PC-9 (cell line): ENCODE data around the gene MAL. TPM values are rescaled to one million over a fixed set of nuclear protein-coding genes. Genes with fewer than 3 reads are reported as not detected.

Experiments
- BruUV-seq: library from RNA; stranded (reverse); fragments of 400-500 nt; replicated peaks from 2 replicates; lab custom pipeline; 2021; lab: Mats Ljungman, UMichigan
- CTCF ChIA-PET: fragments of 300-600 bp; sonication (Branson Sonifier 250); formaldehyde crosslinking; loops from one replicate; lab custom pipeline; 2022; ENCODE audit warnings: antibody characterized with exemption; lab: Charles Lee
- POLR2A ChIA-PET: fragments of 300-600 bp; sonication (Branson Sonifier 250); formaldehyde crosslinking; loops from one replicate; lab custom pipeline; 2022; ENCODE audit warnings: antibody characterized with exemption; ENCODE audit not compliant: unreplicated experiment; lab: Charles Lee
- DNase-seq, 2 experiments: peaks; one replicate each; pipeline versions ENCODE4 v3.0.0 to v3.0.0-alpha.2; 2015 to 2022; ENCODE audit warnings: mixed read lengths in 1 of 2
- H2AFZ ChIP-seq: fragments of 200-600 bp; sonication (generic); 2 replicates; pipeline ENCODE4 v1.8.1; 2017; ENCODE audit warnings: antibody characterized with exemption
- H3F3A ChIP-seq: fragments of 200-600 bp; sonication (generic); 2 replicates; pipeline ENCODE4 v1.8.1; 2017; ENCODE audit warnings: antibody characterized with exemption, mild to moderate bottlenecking, low read depth; ENCODE audit not compliant: insufficient read depth
- H3K27ac ChIP-seq: fragments of 200-600 bp; sonication (generic); 2 replicates; pipeline ENCODE4 v1.6.1; 2016; ENCODE audit warnings: mixed run types
- H3K27me3 ChIP-seq: fragments of 200-600 bp; sonication (generic); 2 replicates; pipeline ENCODE4 v1.6.1; 2016; ENCODE audit warnings: low read depth, mixed run types; ENCODE audit not compliant: insufficient read depth
- H3K36me3 ChIP-seq: fragments of 200-600 bp; sonication (generic); 2 replicates; pipeline ENCODE4 v1.6.1; 2016; ENCODE audit warnings: low read depth, mixed run types
- H3K4me1 ChIP-seq: fragments of 200-600 bp; sonication (generic); replicated peaks from 2 replicates; pipeline ENCODE4 v1.6.1; 2016; ENCODE audit warnings: mixed run types; ENCODE audit not compliant: insufficient read depth
- H3K4me2 ChIP-seq: fragments of 200-600 bp; sonication (generic); 2 replicates; pipeline ENCODE4 v1.6.1; 2017; ENCODE audit warnings: mixed run types
- H3K4me3 ChIP-seq: fragments of 200-600 bp; sonication (generic); 2 replicates; pipeline ENCODE4 v1.6.1; 2016; ENCODE audit warnings: mixed run types
- H3K79me2 ChIP-seq: fragments of 200-600 bp; sonication (generic); 2 replicates; pipeline ENCODE4 v1.6.1; 2017; ENCODE audit warnings: low read depth, mixed run types
- H3K9me2 ChIP-seq: fragments of 200-600 bp; sonication (generic); 2 replicates; pipeline ENCODE4 v1.8.1; 2017; ENCODE audit warnings: mild to moderate bottlenecking; ENCODE audit not compliant: insufficient read depth
- H3K9me3 ChIP-seq: fragments of 200-600 bp; sonication (generic); 2 replicates; pipeline ENCODE4 v1.8.1; 2016; ENCODE audit warnings: low read depth; ENCODE audit not compliant: insufficient read depth
- H4K20me1 ChIP-seq: fragments of 200-600 bp; sonication (generic); 2 replicates; pipeline ENCODE4 v1.8.1; 2017; ENCODE audit not compliant: insufficient read depth
- CTCF ChIP-seq: fragments of 200-600 bp; sonication (generic); conservative IDR thresholded peaks from 2 replicates; pipeline ENCODE4 v1.6.1; 2017; ENCODE audit warnings: mixed run types, antibody characterized with exemption, mild to moderate bottlenecking, moderate library complexity
- EZH2 ChIP-seq: fragments of 200-600 bp; sonication (generic); IDR thresholded peaks from 2 replicates; pipeline ENCODE4 v1.8.0; 2017; ENCODE audit warnings: antibody characterized with exemption, low read depth
- intact Hi-C: fragments of 100-400 bp; cut with micrococcal nuclease; formaldehyde crosslinking; loops from one replicate; pipeline ENCODE4 v1.10.0; 2022; ENCODE audit not compliant: unreplicated experiment
- total RNA-seq: library from RNA; stranded (reverse); gene quantifications from 2 replicates; pipeline ENCODE4 v1.2.3, GENCODE V29; 2021

Gene MAL
- total RNA-seq, 1 experiment from 2014 or later = 146 TPM

GRCh38 chr2:94979406-94980375 is 45.8 kb upstream of the MAL start:
- Histone ChIP-seq H3K27ac (no peak overlapping the region), H4K20me1 (no peaks in the 10 kb centered on the region), H2AFZ (no peak overlapping the region), H3K27me3 (peaks cover 7% of the 10 kb centered on the region; the same call in 1 of the 2 replicates), H3K36me3 (no peaks in the 10 kb centered on the region), H3K4me3 (no peak overlapping the region), H3K4me1 (peaks cover 14% of the 10 kb centered on the region; the same call in 1 of the 2 replicates), H3K9me2 (no peaks in the 10 kb centered on the region), H3K79me2 (no peaks in the 10 kb centered on the region), H3K4me2 (no peak overlapping the region), H3K9me3 (no peaks in the 10 kb centered on the region), H3F3A (no peaks in the 10 kb centered on the region)
- POLR2A ChIA-PET = no interaction called here
- no peak for TF ChIP-seq EZH2
- TF ChIP-seq CTCF = no peak
- no peak for DNase-seq
- BruUV-seq = no TSS peak
- intact Hi-C loops = no loop called here
- CTCF ChIA-PET = no interaction called here

- CTCF ChIA-PET = no interaction called here
- BruUV-seq = no TSS peak
- no peak overlapping the region for H3K4me3 ChIP-seq
Measured at GRCh38 chr2:94980406-94980805, 45.1 kb upstream of the MAL start.

GRCh38 chr2:94982156-94982555 is 43.4 kb upstream of the MAL start:
- BruUV-seq = no TSS peak
- POLR2A ChIA-PET = no interaction called here
- no peaks in the 10 kb centered on the region for H3K9me2 ChIP-seq

More at GRCh38 chr2:94980406-94980805, 45.1 kb upstream of the MAL start:
- no peaks in the 10 kb centered on the region for H3K9me3 ChIP-seq
- no peaks in the 10 kb centered on the region for H3F3A ChIP-seq
- 0 out of 2 replicates have a peak, but pooled peaks cover under 1% of the 10 kb centered on the region for H3K27me3 ChIP-seq
- no peak for DNase-seq
- POLR2A ChIA-PET = no interaction called here
- H3K4me2 ChIP-seq = no peak overlapping the region
- H3K27ac ChIP-seq = no peak overlapping the region
- intact Hi-C loops = no loop called here
- no peak overlapping the region for H2AFZ ChIP-seq
- H3K4me1 ChIP-seq = peaks cover 14% of the 10 kb centered on the region
- no peaks in the 10 kb centered on the region for H3K9me2 ChIP-seq
- TF ChIP-seq EZH2 (no peak), CTCF (no peak)
- H3K36me3 ChIP-seq = no peaks in the 10 kb centered on the region
- no peaks in the 10 kb centered on the region for H3K79me2 ChIP-seq
- no peaks in the 10 kb centered on the region for H4K20me1 ChIP-seq

More at GRCh38 chr2:94982156-94982555, 43.4 kb upstream of the MAL start:
- H3K4me1 ChIP-seq = peaks cover 14% of the 10 kb centered on the region
- no peak overlapping the region for H3K27ac ChIP-seq
- H3K4me2 ChIP-seq = no peak overlapping the region
- DNase-seq = no peak
- H3K79me2 ChIP-seq = no peaks in the 10 kb centered on the region
- no peak overlapping the region for H3K4me3 ChIP-seq
- H3K27me3 ChIP-seq = no peaks in the 10 kb centered on the region
- no peak overlapping the region for H2AFZ ChIP-seq
- H3K9me3 ChIP-seq = no peaks in the 10 kb centered on the region
- CTCF ChIA-PET = no interaction called here
- intact Hi-C loops = no loop called here
- H3K36me3 ChIP-seq = no peaks in the 10 kb centered on the region
- H3F3A ChIP-seq = no peaks in the 10 kb centered on the region
- no peaks in the 10 kb centered on the region for H4K20me1 ChIP-seq
- TF ChIP-seq CTCF = no peak
- no peak for TF ChIP-seq EZH2
